GM21528 (cell line): Measurements from ENCODE around the gene RAPGEF2.
"Not testable (repeated sequence)": the region's sequence is repeated elsewhere in the genome, so short reads cannot be mapped to it uniquely, and the experiment has no call there.

Experiments
- ATAC-seq: cut with Tn5 transposase; IDR thresholded peaks from one replicate; pipeline ENCODE4 v1.9.1; 2021; ENCODE audit warnings: mild to moderate bottlenecking, moderate library complexity; ENCODE audit not compliant: unreplicated experiment, low FRiP score

The RAPGEF2 gene

DNA sequence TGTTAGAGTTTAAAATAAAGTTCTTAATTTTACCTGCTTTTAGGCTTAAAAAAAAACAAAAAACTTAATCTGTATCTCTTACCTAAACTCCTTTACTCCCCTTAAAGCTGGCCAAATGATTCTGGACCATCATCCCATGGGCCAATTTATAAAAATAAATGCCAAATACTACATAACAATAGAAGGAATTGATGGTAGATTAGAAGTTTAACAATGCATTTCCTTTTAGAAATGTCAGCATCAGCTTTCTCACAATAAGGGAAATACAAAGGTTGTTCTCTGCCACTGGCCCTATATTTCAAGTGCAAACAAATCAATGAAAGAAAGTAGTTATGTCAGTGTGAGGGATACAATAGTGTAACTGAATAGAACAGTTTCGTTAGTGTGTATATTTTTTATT, 5.7 kb upstream of the RAPGEF2 start:
- ATAC-seq: no peak

DNA sequence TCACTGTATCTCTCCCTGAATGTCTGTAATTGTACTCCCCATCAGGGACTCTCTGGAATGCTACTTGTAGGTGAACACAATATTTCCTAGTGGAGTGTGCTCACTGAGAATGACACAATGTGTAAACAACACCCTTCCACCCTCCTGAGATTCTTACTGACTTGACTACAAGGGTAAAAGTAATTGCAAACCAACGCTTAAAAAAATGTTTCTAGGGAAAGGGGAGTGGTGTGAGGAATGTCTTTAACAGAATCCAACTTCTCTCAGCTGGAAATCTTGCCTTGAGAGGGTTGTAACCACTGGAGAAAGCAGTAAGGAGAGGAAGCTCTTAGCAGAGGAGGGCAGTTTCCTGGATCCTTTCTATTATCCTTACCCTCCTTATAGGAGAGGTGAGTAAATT, 5.1 kb upstream of the RAPGEF2 start:
- no peak for ATAC-seq

DNA sequence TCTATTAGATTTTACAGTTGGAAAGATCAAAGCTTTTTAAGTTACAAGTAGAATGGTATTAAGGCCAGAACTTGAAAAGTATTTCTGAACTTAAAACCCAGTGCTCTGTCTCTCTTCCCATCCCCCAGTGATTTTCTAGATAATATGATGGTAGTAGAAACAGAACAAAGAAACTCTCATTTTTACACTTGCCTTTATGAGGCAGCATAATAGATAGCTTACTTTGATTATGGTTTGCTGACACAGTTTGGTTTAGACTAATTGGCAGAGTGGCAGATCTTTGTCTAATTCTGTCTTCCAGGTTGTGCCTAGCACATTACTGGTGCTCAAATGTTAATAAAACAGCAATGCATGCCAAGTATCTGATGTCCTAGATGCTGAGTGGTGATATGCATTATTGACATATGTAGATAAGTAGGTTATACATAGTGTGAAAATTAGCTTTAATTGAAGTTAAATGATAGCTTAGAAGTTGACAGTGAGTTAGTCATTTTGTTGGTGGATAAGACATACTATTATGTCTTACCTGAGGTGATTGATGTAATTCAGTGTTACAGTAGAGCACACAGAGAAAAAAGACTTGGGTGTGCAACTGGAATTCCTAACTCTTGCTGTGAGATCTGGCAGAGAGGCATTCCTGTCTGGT, 4.3 kb upstream of the RAPGEF2 start:
- no peak for ATAC-seq

DNA sequence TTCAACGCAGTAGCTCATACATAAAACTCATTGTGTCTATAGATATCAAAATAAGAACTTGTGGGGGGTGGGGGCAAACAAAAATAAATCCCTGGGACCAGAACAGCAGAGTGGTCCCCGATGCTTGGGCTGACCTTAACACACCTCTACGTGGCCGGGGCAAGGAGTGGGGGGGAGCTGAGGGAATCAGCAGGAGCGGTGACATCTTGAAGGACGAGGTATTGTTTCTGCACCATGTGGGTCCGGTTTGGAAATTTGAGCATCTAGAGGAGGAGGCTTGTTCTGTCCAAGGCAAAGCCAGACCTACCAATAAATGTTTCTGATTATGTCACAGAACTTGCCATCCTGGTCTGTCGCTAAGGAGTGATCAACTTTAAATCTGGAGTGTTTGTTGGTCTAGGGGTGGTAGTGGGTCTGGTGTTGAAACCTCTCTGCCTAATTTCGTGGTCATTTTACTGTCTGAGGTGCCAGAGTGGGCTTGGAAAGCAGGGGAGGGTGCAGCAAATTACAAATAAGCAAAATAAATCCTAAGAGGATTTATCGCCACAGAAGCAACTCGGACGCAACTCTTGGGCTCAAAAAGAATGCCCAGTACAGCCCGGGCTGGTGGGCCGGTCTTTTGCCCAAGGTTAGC, 774 bp upstream of the RAPGEF2 start:
- no peak for ATAC-seq

DNA sequence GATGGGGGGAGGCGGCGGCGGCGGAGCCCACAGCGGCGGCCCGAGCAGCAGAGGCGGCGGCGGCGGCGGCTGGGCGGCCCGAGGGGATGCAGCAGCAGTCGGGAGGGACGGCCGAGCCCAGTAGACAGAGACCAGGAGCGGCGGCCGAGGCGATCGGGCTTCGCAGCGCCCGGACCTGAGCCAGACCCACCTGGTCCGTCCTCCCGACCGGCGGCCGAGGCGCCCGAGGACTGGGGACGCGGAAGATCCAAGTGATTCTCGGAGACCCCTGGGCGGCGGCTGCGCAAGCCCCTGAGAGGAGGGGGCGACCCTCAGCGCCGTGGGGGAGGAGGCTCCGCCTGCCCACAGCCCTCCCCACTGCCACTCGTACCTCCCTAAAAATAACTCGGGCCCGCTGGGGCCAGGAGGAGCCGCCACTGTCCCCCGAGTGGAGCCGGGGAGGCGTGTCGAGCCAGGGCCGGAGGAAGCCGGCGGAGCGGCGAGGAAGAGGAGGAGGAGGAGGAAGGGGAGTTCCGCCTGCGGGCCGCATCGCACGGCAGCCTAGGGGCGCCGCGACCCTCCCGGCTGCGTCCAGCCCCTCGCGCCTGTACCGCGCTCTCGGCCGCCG, 608 bp downstream of the RAPGEF2 start:
- ATAC-seq: peak; percentile 38

DNA sequence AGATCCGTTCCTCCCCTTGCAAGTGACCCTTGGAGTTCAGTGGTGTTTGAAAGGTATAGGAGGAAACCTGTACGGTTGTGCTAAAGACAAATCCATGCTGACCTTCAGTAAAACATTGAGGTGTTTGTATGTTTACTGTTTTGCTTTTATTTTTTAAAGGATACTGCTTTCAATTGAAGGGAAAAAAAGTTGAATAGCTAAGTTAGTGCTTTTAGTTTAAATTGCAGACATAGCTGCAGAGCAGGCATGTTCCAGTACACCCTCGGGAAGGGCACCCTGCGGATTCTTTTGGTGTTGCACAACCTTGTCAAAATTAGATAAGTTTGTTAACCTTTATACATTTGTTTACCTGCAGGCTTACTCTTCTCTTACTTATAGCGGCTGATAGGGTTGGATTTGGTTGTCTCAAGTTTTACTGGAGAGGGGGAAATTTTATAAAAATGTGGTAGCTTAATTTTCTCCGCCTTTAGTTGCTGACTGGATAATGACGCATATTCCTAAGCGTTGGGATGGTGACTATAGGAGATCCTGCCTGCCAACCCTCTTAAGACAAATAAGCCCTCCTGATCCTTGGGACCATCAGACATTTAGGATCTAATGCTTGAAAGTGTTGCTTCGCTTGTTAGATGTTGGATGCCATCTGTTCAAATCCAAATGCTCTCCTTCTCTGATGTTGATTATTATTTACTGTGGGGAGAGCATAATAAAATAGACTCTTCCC, 2.0 kb downstream of the RAPGEF2 start:
- ATAC-seq: no peak

DNA sequence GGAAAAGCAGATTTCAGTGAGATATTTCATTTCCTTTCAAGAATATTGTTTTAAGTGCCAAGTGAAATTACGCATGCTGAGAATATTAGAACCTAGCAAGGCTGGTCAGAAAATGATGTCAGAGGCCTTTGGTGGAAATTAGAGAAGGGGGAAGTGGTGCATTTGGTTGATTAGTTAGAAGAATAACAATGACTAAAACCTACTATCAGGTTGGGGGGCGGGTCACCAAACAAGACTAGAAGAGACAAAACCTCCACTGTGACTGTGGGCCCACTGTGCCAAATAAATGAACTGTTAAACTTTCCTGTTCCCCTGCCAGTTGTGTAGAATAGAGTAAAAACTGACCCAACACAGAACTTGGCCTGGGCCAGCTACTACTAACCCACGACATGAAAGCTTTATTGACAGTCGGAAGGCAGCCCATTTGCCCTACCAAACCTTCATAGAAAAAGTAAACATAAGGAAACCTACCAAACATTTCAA, 2.9 kb downstream of the RAPGEF2 start:
- no peak for ATAC-seq

DNA sequence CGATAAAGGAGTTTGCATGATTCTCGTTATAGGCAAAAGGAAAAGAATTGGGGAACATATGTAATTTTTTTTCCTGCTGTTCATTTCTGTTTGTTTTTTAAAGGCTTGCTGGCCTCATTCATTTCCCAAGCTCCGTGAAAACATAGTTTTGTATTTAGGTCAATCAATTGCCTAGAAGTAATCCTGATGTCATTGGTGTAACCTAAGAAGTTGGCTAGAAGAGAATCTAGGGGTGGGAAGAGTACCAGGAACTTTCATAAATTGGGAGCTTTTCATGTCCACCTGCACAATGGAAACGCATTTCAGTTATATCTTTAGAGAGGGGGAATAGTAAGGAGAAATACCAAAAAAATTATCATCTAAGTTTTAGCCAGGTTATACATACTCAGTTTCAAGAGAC, 3.8 kb downstream of the RAPGEF2 start:
- no peak for ATAC-seq

DNA sequence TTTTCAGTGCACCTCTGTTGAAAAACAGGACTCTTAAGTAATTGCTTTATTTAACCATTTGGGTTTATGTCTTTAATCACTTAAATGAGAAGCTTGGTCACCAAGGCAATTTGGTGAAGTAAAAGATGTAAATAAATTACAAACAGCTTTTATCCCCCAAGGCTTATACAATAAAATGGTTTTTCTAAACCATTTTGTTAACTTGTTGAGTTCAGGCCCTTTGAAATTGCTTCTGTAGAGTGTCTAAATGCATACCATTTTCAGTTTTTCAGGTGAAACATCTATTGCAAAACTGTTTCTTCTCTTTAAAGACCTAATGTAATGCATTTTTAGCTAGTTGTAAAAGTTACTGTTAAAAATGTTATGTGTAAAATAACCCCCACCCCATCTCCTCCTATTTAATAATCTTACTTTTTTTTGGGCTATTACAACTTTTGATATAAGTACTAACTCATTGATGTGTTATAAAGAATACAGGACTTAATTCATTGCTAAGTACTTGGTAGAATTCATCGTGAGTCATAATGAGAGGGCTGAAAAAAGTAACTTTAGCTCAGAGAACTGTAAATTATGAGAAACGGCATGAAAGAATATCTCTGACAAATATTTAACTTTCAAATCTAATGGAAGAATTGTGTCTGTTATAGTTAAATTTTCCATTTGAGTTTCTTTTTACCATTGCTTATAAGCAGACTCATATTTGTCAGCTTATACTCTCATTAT, 4.5 kb downstream of the RAPGEF2 start:
- no peak for ATAC-seq

DNA sequence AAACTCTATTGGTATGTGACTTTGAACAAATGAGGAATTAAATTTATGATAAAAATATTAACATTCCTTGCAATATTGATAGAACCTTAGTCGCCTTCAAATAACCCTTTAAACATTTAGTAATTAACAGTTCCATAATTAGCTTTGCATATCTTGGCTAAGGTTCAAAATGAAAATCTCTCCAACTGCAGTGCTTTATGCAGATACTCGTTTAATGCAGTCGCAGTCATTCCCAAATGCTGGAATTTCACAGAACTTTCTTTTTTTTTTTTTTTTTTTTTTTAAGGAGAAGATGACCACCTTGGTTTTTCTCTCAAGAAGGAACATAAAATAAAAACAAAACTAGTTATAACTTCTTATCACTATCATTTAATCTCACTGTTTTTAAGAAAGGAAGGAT, 5.2 kb downstream of the RAPGEF2 start:
- ATAC-seq: no peak

DNA sequence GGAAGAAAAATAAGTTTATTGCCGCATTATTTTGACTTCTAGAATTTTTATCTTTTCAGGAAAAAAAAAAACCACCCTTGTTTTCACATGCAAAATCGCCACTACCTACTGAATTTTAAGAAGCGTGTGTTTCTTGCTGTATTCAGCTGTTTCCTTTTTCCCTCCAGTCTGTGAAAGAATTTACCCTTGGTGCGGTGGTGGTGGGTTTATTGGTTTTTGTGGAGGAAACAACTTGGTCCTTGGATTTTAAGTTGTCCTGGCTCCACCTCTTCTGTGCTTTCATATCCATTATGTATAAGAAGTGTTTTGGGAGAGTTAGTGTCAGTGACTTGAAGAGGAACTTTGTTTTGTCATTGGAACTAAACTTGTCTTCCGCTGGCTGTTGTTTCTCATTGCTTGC, 8.1 kb downstream of the RAPGEF2 start:
- no peak for ATAC-seq

DNA sequence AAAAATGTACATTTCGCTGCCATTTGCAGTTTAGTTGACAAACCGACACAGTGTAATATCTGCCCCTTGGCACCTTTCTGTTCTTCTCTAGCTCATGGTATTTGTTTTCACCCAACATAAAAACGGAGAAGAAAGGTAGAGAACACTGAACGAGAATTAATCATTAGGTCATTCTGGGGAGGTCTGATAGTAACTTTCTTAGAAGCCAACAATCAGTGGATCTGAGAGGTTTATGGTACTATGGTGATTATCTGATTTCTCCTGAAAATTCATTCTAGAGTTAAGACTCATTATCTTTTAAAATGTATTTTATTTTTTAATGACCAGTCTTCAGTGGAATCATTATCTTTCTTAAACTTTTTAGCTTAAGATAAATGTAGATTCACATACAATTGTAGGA, 8.5 kb downstream of the RAPGEF2 start:
- ATAC-seq: no peak

DNA sequence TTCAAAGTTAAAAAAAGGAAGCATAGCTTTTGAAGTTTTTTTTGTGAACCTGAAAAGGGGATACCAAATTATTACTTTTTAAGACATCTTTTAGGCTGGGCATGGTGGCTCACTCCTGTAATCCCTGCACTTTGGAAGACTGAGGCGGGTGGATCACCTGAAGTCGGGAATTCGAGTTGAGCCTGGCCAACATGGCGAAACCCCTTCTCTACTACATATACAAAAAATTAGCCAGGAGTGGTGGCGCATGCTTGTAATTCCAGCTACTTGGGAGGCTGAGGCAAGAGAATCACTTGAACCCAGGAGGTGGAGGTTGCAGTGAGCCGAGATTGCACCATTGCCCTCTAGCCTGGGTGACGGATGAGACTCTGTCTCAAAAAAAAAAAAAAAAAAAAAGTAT, 10.5 kb downstream of the RAPGEF2 start:
- ATAC-seq: not testable (repeated sequence)

DNA sequence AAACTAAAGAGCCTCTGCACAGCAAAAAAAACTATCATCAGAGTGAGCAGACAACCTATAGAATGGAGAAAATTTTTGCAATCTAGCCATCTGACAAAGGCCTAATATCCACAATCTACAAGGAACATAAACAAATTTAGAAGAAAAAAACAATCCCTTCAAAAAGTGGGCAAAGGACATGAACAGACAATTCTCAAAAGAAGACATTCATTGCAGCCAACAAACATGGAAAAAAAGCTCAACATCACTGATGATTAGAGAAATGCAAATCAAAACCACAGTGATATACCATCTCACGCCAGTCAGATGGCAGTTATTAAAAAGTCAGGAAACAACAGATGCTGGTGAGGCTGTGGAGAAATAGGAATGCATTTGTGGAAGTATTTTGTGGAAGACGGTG, 13.2 kb downstream of the RAPGEF2 start:
- ATAC-seq: not testable (repeated sequence)

DNA sequence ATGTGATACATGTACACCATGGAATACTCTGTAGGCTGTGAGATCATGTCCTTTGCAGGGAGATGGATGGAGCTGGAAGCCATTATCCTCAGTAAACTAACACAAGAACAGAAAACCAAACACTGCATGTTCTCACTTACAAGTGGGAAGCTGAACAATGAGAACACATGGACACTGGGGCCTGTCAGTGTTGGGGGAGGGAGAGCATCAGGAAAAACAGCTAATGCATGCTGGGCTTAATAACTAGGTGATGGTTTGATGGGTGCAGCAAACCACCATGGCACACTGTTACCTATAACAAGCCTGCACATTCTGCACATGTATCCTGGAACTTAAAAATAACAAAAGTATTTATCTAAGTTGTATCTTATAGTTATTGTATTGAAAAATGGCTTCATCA, 13.8 kb downstream of the RAPGEF2 start:
- ATAC-seq: not testable (repeated sequence)

DNA sequence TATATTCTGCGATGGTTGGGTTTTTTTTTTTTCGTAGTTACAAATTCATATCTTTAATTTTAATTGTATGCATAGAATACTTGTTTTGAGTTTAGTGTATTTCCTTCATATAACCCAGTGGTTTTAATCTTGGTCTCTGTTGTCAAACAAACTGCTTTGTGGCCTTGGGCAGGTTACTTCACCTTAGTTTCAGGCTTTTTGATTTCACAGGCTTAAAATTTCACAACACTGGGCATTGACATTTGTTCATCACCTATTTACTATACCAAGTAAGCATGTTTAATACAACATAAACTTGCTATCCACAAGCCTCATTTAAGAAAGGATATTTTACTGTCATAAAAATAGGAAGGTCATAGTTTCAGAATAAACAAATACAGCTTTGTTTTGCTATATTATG, 14.7 kb downstream of the RAPGEF2 start:
- ATAC-seq: no peak

DNA sequence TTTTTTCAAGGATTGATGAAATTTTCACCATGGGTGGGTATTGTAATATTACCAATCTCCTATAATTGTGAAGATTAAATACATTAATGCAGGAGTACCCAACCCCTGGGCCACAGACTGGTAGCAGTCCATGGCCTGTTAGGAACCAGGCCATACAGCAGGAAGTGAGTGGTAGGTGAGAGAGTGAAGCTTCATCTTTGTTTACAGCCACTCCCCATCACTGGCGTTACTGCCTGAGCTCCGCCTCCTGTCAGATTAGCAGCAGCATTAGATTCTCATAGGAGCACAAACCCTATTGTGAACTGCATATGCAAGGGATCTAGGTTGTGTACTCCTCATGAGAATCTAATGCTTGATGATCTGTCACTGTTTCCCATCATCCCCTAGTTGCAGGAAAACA, 15.1 kb downstream of the RAPGEF2 start:
- no peak for ATAC-seq

DNA sequence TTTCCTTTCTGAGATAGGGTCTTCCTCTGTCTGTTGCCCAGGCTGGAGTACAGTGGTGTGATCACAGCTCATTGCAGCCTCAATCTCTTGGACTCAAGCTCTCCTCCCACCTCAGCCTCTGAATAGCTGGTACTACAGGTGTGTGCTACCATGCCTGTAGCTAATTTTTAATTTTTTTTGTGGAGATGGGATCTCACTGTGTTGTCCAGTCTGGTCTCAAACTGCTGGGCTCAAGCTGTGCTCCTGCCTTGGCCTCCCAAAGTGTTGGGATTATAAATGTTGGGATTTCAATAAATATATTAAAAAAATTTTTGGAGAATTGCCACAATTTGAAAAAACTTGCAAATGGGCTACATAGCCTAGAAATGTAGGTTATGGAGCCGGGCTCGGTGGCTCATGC, 18.5 kb downstream of the RAPGEF2 start:
- ATAC-seq: no peak

DNA sequence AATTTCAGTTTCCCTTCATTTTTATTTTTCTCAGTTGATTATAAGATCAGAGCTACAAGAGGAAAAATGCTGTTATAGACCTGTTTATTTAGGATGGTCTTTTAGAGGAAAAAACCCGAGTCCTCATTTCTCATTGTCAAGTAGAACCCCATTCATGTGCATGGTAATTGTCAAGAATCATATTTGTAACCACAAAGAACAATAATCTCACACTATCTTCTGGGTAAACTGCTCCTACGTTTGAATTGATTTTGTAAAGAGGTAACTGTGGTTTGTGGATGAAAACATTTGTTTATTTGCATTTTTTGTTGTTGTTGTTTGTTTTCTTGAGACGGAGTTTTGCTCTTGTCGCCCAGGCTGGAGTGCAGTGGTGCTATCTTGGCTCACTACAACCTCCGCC, 23.8 kb downstream of the RAPGEF2 start:
- ATAC-seq: no peak

DNA sequence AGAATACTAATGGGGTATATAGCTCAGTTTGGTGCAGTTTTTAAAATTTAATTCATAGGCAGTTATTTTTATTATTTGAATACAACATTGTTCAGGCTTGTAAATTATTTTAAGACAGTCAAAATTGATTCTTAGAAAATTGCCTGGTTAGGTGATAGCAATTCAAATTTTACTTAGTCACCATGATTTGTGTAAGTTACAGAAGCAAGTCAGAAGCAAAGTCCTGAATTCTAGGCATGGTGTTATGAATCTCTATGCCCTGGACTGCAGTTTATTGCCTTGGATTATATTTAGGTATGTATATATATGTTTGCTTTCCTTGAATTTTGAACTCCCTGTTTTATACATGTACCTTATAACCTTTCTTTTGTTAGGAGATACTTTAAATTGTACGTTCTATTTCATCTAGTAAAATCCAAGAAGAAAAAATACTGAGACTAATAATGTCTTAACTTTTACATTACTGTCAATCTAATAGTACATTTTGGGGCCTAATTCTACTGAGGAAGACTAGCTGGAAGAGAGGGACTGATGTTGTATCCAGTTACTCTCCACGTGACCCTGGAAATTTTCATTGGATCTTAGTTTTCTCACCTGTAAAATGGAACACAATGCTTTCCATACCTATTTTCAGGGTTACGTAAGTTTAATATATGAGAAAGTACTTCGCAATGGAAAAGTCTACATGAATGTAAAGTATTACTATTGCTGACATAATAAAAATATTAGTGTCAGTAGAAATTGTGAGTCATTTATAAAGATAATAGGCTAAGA, 25.1 kb downstream of the RAPGEF2 start:
- no peak for ATAC-seq
